HepG2 (cell line): ENCODE data around the gene WBP1. TPM values are rescaled to one million over a fixed set of nuclear protein-coding genes. Genes with fewer than 3 reads are reported as not detected.
A peak's percentile ranks its signal among the peaks of the same experiment; 100 is the strongest.

ENCODE experiments used
- ARNT ChIP-seq: fragments of 450-650 bp; IDR thresholded peaks from 2 replicates; pipeline ENCODE4 v1.6.1; 2017
- FOXK2 ChIP-seq: fragments of 450-650 bp; IDR thresholded peaks from 2 replicates; pipeline ENCODE4 v1.6.1; 2016
- HNRNPUL1 ChIP-seq: fragments of 200-400 bp; formaldehyde crosslinking; IDR thresholded peaks from 2 replicates; pipeline ENCODE4 v1.6.1; 2017; ENCODE audit warnings: low read depth, mild to moderate bottlenecking, low read length, moderate library complexity
- JUNB ChIP-seq: sonication (generic); formaldehyde crosslinking; IDR thresholded peaks from 2 replicates; pipeline ENCODE4 v1.8.0; 2022; ENCODE audit warnings: missing genetic modification reagents, mild to moderate bottlenecking, borderline replicate concordance
- SCMH1 ChIP-seq: sonication (generic); formaldehyde crosslinking; IDR thresholded peaks from 2 replicates; pipeline ENCODE4 v1.9.0; 2021; ENCODE audit warnings: missing genetic modification reagents, mild to moderate bottlenecking, borderline replicate concordance
- TOPORS ChIP-seq: sonication (generic); formaldehyde crosslinking; IDR thresholded peaks from 2 replicates; pipeline ENCODE4 v1.8.0; 2023; ENCODE audit warnings: mild to moderate bottlenecking, missing genetic modification reagents
- ZBTB3 ChIP-seq: sonication (generic); formaldehyde crosslinking; IDR thresholded peaks from 2 replicates; pipeline ENCODE4 v1.4.0; 2020; ENCODE audit warnings: low read depth, mild to moderate bottlenecking, moderate library complexity, missing genetic modification reagents, borderline replicate concordance
- ZBTB39 ChIP-seq: sonication (generic); formaldehyde crosslinking; IDR thresholded peaks from 2 replicates; pipeline ENCODE4 v1.5.0; 2020; ENCODE audit warnings: missing genetic modification reagents
- ZBTB40 ChIP-seq, 2 experiments: fragments of 450-650 bp in 1 of 2; sonication (generic) in 1 of 2; formaldehyde crosslinking in 1 of 2; IDR thresholded peaks; 2 replicates each; pipeline versions ENCODE4 v1.6.1 to v1.8.0; 2016 to 2022; ENCODE audit warnings: antibody characterized with exemption in 1 of 2, mild to moderate bottlenecking in 1 of 2, missing genetic modification reagents in 1 of 2
- ZFP36L2 ChIP-seq: sonication (generic); formaldehyde crosslinking; IDR thresholded peaks from 2 replicates; pipeline ENCODE4 v1.4.0; 2020; ENCODE audit warnings: missing genetic modification reagents
- polyA plus RNA-seq, 8 experiments: library from polyadenylated mRNA; depleted of rRNA in 3 of 8; stranded (reverse) in 7 of 8; unstranded in 1 of 8; fragments of >200 nt; fragmentation: Illumina TruSeq in 4 of 8; extraction: Trizol in 4 of 8; gene quantifications; 2 replicates each; pipeline versions ENCODE4 v1.2.1 to v1.2.3, GENCODE V29; 2011 to 2016; ENCODE audit warnings: low read depth in 4 of 8, missing spikeins in 1 of 8, mixed read lengths in 1 of 8; ENCODE audit not compliant: insufficient read depth in 1 of 8
- total RNA-seq, 5 experiments: library from RNA; depleted of rRNA; stranded (reverse); fragments of >200 nt; fragmentation: Illumina TruSeq; extraction: Trizol; gene quantifications; 2 replicates each; pipeline ENCODE4 v1.2.3, GENCODE V29; 2016; ENCODE audit warnings: low read depth in 1 of 5
- TF ChIP-seq, protein P1 (sequence below): sonication (generic); IDR thresholded peaks from 2 replicates; pipeline ENCODE4 v1.6.1; 2016; ENCODE audit warnings: low read depth, borderline replicate concordance
- TF ChIP-seq, protein P2 (sequence below): sonication (generic); formaldehyde crosslinking; IDR thresholded peaks from 2 replicates; pipeline ENCODE4 v1.5.1; 2020; ENCODE audit warnings: mild to moderate bottlenecking, moderate library complexity, missing genetic modification reagents

WBP1 gene
- total and polyA plus RNA-seq, 2 of the 13 experiments (the other 11 are each of a cell fraction or from before 2014, with no cell fraction given): 38.8 to 85.7 TPM

DNA sequence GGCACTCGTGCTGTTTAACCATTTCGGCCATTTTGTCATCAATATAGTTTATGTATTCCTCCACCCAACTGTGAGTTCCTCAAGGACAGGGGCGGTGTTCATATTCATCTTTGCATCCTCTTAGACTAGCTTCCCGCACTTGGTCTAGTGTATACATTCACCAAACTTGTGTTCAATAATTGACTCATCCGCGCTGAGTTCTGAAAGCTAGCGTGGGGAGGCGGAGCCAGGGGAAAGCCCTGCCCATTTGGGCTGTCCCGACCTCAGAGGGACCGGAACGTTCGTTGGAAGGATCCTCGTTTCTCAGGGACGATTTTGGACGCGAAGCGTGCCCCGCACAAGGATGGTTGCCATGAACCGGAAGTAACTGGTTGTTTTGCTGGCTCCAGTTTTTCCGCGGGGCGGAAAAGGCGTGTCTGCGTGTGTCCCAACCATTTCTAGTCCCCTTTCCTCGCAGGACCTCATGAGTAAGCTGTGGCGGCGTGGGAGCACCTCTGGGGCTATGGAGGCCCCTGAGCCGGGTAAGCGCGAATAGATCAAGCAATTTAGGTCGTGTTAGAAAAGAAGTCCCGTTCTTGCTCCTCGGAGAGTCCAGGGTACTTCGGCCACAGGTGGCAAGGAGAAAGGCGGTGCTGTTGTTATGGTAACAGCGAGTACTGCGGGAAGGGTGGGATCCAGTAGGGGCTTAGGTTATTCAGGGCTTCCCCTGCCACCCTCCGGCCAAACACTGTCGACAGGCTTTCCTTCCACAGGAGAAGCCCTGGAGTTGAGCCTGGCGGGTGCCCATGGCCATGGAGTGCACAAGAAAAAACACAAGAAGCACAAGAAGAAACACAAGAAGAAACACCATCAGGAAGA lies 3.4 kb upstream of the WBP1 start, which contains the start of gene INO80B (continued):
- TF ChIP-seq ZBTB39 (CRISPR knock-in tag) (0 out of 2 replicates have a peak, but pooled peaks have one; percentile 51), SCMH1 (CRISPR knock-in tag) (no peak), ZBTB40 (IDR thresholded peaks at IDR 0.05) (peak; percentile 98), ZBTB40 (CRISPR knock-in tag; IDR thresholded peaks at IDR 0.05) (peak; percentile 90; the same call in 1 of the 2 replicates), HNRNPUL1 (no peak), TOPORS (peak; percentile 91), ARNT (no peak), JUNB (CRISPR knock-in tag) (no peak), ZBTB3 (0 out of 2 replicates have a peak, but pooled peaks have one; percentile 79), ZFP36L2 (CRISPR knock-in tag) (no peak), FOXK2 (peak; percentile 91)
- TF ChIP-seq, protein P1, sequence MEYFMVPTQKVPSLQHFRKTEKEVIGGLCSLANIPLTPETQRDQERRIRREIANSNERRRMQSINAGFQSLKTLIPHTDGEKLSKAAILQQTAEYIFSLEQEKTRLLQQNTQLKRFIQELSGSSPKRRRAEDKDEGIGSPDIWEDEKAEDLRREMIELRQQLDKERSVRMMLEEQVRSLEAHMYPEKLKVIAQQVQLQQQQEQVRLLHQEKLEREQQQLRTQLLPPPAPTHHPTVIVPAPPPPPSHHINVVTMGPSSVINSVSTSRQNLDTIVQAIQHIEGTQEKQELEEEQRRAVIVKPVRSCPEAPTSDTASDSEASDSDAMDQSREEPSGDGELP: no peak; the same call in 1 of the 2 replicates
- TF ChIP-seq, protein P2, sequence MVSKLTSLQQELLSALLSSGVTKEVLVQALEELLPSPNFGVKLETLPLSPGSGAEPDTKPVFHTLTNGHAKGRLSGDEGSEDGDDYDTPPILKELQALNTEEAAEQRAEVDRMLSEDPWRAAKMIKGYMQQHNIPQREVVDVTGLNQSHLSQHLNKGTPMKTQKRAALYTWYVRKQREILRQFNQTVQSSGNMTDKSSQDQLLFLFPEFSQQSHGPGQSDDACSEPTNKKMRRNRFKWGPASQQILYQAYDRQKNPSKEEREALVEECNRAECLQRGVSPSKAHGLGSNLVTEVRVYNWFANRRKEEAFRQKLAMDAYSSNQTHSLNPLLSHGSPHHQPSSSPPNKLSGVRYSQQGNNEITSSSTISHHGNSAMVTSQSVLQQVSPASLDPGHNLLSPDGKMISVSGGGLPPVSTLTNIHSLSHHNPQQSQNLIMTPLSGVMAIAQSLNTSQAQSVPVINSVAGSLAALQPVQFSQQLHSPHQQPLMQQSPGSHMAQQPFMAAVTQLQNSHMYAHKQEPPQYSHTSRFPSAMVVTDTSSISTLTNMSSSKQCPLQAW: peak; percentile 98
